Bronchial epithelial cell (primary cell): Measurements from ENCODE around the gene ENPP1. TPM values are rescaled to one million over a fixed set of nuclear protein-coding genes. Genes with fewer than 3 reads are reported as not detected.

Source experiments
- DNase-seq: peaks from one replicate; pipeline ENCODE4 v3.0.0-alpha.2; 2010; ENCODE audit warnings: low read depth
- FAIRE-seq: peaks from 2 replicates; lab custom pipeline; 2011; peaks lifted over from hg19 to GRCh38; lab: Jason Lieb, UNC
- H3K27me3 ChIP-seq: 2 replicates; pipeline ENCODE4 v1.5.1; 2011; ENCODE audit warnings: low read length; ENCODE audit not compliant: control insufficient read depth, insufficient read depth
- H3K36me3 ChIP-seq: 2 replicates; pipeline ENCODE4 v1.5.1; 2011; ENCODE audit warnings: low read length; ENCODE audit not compliant: control insufficient read depth, insufficient read depth
- H3K4me3 ChIP-seq: 2 replicates; pipeline ENCODE4 v1.5.1; 2011; ENCODE audit warnings: mild to moderate bottlenecking, low read depth, low read length, control low read depth
- total RNA-seq: library from RNA; depleted of rRNA; stranded (reverse); fragments of >200 nt; gene quantifications from 2 replicates; pipeline ENCODE4 v1.2.1, GENCODE V29; 2014
- TF ChIP-seq, protein P1 (sequence below): IDR thresholded peaks from 2 replicates; pipeline ENCODE4 v1.5.1; 2011; ENCODE audit warnings: mild to moderate bottlenecking, moderate library complexity, low read length, control low read depth, inconsistent platforms; ENCODE audit not compliant: insufficient read depth, severe bottlenecking

Gene ENPP1
- total RNA-seq, 1 donor from 2014 or later, result under 0.01 TPM

DNA sequence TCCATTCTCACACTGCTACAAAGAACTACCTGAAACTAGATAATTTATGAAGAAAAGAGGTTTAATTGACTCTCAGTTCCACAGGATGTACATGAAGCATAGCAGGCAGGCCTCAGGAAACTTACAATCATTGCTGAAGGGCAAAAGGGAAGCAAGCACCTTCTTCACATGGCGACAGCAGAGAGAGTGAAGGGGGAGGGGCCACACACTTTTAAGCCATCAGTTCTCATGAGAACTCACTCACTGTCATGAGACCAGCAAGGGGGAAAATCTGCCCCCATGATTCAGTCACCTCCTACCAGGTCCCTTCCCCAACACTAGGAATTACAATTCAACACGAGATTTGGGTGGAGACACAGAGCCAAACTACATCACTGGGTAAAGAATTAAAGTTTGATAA lies 12.5 kb upstream of the ENPP1 start:
- no peaks in the 10 kb centered on the region for H3K36me3 ChIP-seq
- DNase-seq (no peak), FAIRE-seq (no peak)
- no peak overlapping the region for H3K4me3 ChIP-seq
- TF ChIP-seq, protein P1, sequence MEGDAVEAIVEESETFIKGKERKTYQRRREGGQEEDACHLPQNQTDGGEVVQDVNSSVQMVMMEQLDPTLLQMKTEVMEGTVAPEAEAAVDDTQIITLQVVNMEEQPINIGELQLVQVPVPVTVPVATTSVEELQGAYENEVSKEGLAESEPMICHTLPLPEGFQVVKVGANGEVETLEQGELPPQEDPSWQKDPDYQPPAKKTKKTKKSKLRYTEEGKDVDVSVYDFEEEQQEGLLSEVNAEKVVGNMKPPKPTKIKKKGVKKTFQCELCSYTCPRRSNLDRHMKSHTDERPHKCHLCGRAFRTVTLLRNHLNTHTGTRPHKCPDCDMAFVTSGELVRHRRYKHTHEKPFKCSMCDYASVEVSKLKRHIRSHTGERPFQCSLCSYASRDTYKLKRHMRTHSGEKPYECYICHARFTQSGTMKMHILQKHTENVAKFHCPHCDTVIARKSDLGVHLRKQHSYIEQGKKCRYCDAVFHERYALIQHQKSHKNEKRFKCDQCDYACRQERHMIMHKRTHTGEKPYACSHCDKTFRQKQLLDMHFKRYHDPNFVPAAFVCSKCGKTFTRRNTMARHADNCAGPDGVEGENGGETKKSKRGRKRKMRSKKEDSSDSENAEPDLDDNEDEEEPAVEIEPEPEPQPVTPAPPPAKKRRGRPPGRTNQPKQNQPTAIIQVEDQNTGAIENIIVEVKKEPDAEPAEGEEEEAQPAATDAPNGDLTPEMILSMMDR, result no peak
- no peaks in the 10 kb centered on the region for H3K27me3 ChIP-seq

DNA sequence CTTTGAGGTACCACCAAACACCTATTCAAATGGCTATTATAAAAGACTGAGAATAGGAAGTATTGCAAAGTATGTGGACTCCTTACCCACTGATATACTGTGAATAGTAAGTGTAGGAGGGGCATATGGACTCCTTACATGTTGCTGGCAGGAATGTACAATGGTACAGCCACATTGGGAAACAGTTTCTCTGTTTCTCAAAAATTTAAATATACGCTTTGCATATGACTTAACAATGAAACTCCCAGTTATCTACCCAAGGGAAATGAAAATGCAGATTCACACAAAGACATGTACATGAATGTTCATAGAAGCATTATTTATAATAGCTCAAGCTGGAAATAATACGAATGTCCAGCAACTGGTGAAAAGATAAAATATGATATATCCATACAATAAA lies 5.5 kb upstream of the ENPP1 start:
- FAIRE-seq (no peak), DNase-seq (no peak)
- Histone ChIP-seq H3K36me3 (no peaks in the 10 kb centered on the region), H3K4me3 (no peak overlapping the region), H3K27me3 (peaks cover 2% of the 10 kb centered on the region)
- TF ChIP-seq, protein P1, result no peak

DNA sequence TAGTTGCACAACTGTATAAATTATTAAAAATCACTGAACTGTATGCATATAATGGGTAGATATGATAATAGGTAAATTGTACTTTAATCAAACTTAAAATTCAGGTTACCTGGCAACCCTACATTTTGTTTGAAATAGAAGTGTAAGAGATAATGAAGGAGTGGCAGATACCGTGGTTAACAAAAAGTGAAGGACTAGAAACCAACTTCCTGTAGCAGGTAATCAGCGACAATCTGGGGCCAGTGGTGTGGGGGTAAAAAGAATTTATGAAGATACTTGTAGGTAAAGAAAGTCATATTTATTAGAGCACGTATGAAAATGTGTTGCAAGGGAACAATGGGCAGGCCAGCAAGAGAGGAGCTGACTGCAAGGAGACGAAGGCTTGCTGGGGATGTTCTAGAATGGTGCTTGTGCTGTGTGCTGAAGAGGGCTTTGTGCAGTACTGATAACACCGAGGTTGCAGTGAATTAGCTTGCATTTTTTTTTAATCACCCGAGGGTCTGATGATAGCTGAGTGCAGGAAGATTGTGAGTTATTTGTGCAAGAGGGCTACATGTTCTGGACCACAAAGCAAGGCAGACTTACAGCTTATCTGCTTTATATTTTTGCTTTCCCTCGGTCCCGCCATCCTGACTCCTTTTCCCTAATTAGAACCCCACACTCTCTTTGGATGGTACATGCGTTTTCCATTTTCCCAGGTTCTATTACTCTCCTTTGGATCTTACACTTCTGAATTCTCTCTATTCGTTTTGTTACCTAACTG lies 4.6 kb upstream of the ENPP1 start:
- H3K36me3 ChIP-seq, result no peaks in the 10 kb centered on the region
- FAIRE-seq, result no peak
- H3K27me3 ChIP-seq, result peaks cover 2% of the 10 kb centered on the region
- TF ChIP-seq, protein P1, result no peak
- no peak for DNase-seq
- no peak overlapping the region for H3K4me3 ChIP-seq

DNA sequence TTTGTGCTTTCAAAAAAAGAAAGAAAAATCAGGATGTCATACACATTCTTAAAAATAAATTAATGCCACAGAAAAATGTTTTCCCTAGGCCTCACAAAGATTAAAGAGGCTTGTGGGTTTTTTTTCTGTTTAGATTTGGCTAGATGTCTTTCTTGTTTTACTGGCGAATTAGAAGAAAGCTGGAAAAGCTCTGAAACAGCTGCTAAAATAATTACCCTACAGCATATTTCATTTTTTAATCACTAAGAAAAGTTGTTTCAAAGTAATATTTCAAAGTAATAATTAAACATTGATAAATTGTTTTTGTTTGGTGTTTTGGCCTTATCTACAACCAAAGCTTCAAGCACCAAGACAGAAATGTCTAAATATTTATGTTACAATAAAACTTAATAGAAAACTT lies 3.7 kb upstream of the ENPP1 start:
- TF ChIP-seq, protein P1, result no peak
- DNase-seq (no peak), FAIRE-seq (no peak)
- Histone ChIP-seq H3K27me3 (peaks cover 2% of the 10 kb centered on the region), H3K36me3 (no peaks in the 10 kb centered on the region), H3K4me3 (no peak overlapping the region)

DNA sequence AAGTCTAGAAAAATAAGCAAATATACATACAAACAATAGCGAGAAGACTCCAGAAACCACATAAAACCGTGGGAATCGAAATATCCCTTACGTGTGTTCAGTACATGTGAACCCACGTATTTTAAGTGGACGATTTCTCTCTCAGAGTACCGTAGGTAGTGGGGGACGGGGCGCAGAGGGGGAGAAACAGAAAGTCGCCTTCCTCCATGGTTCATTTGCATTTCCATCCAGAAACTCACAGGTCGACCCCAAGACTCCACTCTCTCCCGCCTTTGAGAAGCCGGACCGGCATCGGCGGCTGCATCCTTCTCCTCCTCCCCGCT lies 538 bp upstream of the ENPP1 start:
- DNase-seq (no peak), FAIRE-seq (no peak)
- TF ChIP-seq, protein P1, result no peak

More for the DNA sequence above, 538 bp upstream of the ENPP1 start:
- H3K4me3 ChIP-seq, result peak overlapping the region; percentile 38
- peaks cover 2% of the 10 kb centered on the region for H3K27me3 ChIP-seq
- H3K36me3 ChIP-seq, result no peaks in the 10 kb centered on the region
